ENCODE results near the gene NEUROD6. TPM values are rescaled to one million over a fixed set of nuclear protein-coding genes. Genes with fewer than 3 reads are reported as not detected.

Gene NEUROD6
- total RNA-seq, 1 experiment from 2014 or later = not detected

- in situ Hi-C loops (cut with HindIII; ENCODE audit: low pct_unique_long_range_greater_than_20kb, low sequenced_read_pairs) = no loop called here
- Histone ChIP-seq H3K4me3 (ENCODE audit: low read depth in 2 of 2, low read length in 2 of 2) (no peak overlapping the region), H3K27me3 (ENCODE audit: control insufficient read depth, insufficient read depth, low read length) (no peaks in the 10 kb centered on the region), H3K4me1 (ENCODE audit: control insufficient read depth, insufficient read depth, low read length) (no peaks in the 10 kb centered on the region), H3K36me3 (ENCODE audit: control insufficient read depth, insufficient read depth, low read length) (no peaks in the 10 kb centered on the region), H3K27ac (ENCODE audit: low read length) (no peak overlapping the region), H3K9me3 (ENCODE audit: control insufficient read depth, insufficient read depth, low read depth, low read length) (no peaks in the 10 kb centered on the region)
- ChIA-PET POLR2A (no interaction called here), CTCF (no interaction called here)
- BruUV-seq (replicated peaks) = no TSS peak
- intact Hi-C loops (cut with micrococcal nuclease; ENCODE audit: unreplicated experiment) = no loop called here
- no peak for TF ChIP-seq SIN3A (IDR thresholded peaks at IDR 0.05; ENCODE audit: borderline replicate concordance, insufficient read depth, low read depth, low read length)
- TF ChIP-seq TCF7L2 (IDR thresholded peaks at IDR 0.05; ENCODE audit: low read depth, low read length) = no peak
- no peak for TF ChIP-seq POLR2AphosphoS5 (IDR thresholded peaks at IDR 0.05; ENCODE audit: low read depth, low read length)
- TF ChIP-seq CTCF (IDR thresholded peaks at IDR 0.05) = no peak
- no peak for TF ChIP-seq REST (IDR thresholded peaks at IDR 0.05; ENCODE audit: insufficient read depth in 1 of 2, low read depth in 2 of 2, low read length in 1 of 2)
- ATAC-seq (no peak), DNase-seq (ENCODE audit: low read depth, low spot score) (no peak)
Observed at GRCh38 chr7:31382722-31383121, 42.2 kb upstream of the NEUROD6 start.

GRCh38 chr7:31373337-31374289 is 33.1 kb upstream of the NEUROD6 start:
- no peaks in the 10 kb centered on the region for H3K4me1 ChIP-seq (ENCODE audit: control insufficient read depth, insufficient read depth, low read length)
- peaks cover 12% of the 10 kb centered on the region for H3K27me3 ChIP-seq (ENCODE audit: control insufficient read depth, insufficient read depth, low read length)
- POLR2A ChIA-PET = no interaction called here

More at GRCh38 chr7:31373337-31374289, 33.1 kb upstream of the NEUROD6 start:
- TF ChIP-seq CTCF (IDR thresholded peaks at IDR 0.05) (peak; percentile 84), POLR2AphosphoS5 (IDR thresholded peaks at IDR 0.05; ENCODE audit: low read depth, low read length) (no peak)
- in situ Hi-C loops (cut with HindIII; ENCODE audit: low pct_unique_long_range_greater_than_20kb, low sequenced_read_pairs) (no loop called here), intact Hi-C loops (cut with micrococcal nuclease; ENCODE audit: unreplicated experiment) (loop anchor here (2.0 to 5.0 kb wide), 2 partner anchors 114 to 363 kb away; no protein-coding TSS in a partner anchor)
- Histone ChIP-seq H3K4me3 (ENCODE audit: low read depth in 2 of 2, low read length in 2 of 2) (no peak overlapping the region), H3K27ac (ENCODE audit: low read length) (no peak overlapping the region), H3K9me3 (ENCODE audit: control insufficient read depth, insufficient read depth, low read depth, low read length) (no peaks in the 10 kb centered on the region), H3K36me3 (ENCODE audit: control insufficient read depth, insufficient read depth, low read length) (no peaks in the 10 kb centered on the region)
- DNase-seq (ENCODE audit: low read depth, low spot score) (peak; percentile 61), ATAC-seq (peak; percentile 93)
- BruUV-seq (replicated peaks) = no TSS peak
- CTCF ChIA-PET = interaction anchor here (0.5 to 0.6 kb wide), 2 partner anchors 10 to 998 kb away, joined by 3 to 6 read pairs; no protein-coding TSS in a partner anchor

Measured in Panc1 (cell line).